ENCODE measurements around the gene TBRG4.

Gene TBRG4

GRCh38 chr7:45075355-45075644 is 36.2 kb downstream of the TBRG4 start:
- no peaks in the 10 kb centered on the region for H3K79me2 ChIP-seq (ENCODE audit: insufficient read depth, low read length)
- peaks cover 4% of the 10 kb centered on the region for H4K20me1 ChIP-seq (ENCODE audit: insufficient read depth, low read length, poor library complexity, severe bottlenecking)
- TF ChIP-seq, protein P1, sequence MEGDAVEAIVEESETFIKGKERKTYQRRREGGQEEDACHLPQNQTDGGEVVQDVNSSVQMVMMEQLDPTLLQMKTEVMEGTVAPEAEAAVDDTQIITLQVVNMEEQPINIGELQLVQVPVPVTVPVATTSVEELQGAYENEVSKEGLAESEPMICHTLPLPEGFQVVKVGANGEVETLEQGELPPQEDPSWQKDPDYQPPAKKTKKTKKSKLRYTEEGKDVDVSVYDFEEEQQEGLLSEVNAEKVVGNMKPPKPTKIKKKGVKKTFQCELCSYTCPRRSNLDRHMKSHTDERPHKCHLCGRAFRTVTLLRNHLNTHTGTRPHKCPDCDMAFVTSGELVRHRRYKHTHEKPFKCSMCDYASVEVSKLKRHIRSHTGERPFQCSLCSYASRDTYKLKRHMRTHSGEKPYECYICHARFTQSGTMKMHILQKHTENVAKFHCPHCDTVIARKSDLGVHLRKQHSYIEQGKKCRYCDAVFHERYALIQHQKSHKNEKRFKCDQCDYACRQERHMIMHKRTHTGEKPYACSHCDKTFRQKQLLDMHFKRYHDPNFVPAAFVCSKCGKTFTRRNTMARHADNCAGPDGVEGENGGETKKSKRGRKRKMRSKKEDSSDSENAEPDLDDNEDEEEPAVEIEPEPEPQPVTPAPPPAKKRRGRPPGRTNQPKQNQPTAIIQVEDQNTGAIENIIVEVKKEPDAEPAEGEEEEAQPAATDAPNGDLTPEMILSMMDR (conservative IDR thresholded peaks at IDR 0.05; ENCODE audit: low read length), result no peak
- no peak for TF ChIP-seq EZH2phosphoT487 (IDR thresholded peaks at IDR 0.05; ENCODE audit: borderline replicate concordance)
- H3K4me3 ChIP-seq (ENCODE audit: low read length, poor library complexity, severe bottlenecking), result no peak overlapping the region
- H3K9me2 ChIP-seq (replicated peaks; ENCODE audit: low read depth, low read length), result no peaks in the 10 kb centered on the region
- H3K9ac ChIP-seq (ENCODE audit: low read depth, low read length, poor library complexity, severe bottlenecking), result no peak overlapping the region
- H3K36me3 ChIP-seq (ENCODE audit: insufficient read depth, low read length), result peaks cover 79% of the 10 kb centered on the region; the same call in 1 of the 2 replicates
- H3K4me1 ChIP-seq (ENCODE audit: insufficient read depth, low read length, poor library complexity, severe bottlenecking), result no peaks in the 10 kb centered on the region
- H3F3A ChIP-seq (ENCODE audit: low read depth), result no peaks in the 10 kb centered on the region
- no peaks in the 10 kb centered on the region for H3K27me3 ChIP-seq (ENCODE audit: insufficient read depth, low read length, poor library complexity, severe bottlenecking)
- no peak overlapping the region for H2AFZ ChIP-seq (ENCODE audit: low read length)
- no peak overlapping the region for H3K4me2 ChIP-seq (ENCODE audit: low read depth, low read length, poor library complexity, severe bottlenecking)
- H3K9me3 ChIP-seq (ENCODE audit: insufficient read depth, low read depth, low read length), result no peaks in the 10 kb centered on the region

DNA sequence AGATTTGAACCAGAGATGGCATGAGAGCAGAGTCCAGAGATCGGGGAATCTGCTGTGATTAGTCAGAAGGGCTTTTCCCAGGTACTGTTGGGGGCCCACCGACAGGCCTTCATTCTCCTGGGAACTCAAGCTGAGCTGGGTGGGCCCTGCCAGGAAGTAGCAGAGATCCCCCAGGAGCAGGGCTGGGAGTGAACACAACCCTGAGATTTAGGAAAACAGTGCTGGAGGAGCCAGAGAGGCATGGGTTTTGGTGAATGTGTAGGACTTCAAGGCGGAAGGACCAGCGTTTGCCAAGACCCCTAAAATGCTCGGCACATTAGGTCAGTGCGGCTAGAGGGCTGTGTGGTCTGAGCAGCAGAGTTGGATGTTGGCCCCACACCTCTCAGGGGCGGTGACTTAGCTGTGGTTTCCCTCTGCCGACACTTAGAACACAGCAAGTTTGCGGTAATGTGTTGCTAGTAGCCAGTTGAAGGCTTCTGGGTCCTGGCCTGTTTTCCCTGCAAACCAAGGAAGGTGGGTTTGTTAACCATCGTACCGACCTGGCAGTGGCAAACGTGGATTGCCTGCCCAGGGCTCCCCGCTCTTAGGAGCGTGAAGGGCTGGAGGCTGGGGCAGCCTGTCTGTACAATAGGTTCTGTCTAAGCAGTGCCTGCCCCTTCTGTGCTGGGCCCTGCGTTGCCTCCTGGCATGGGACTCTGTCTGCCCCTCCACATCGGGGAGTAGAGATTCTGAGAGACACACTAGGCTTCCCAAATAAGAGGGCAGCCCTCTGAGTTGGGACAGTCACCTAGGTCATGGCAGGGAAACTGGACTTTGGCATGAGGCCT is 36.8 kb downstream of the TBRG4 start:
- Histone ChIP-seq H3K36me3 (ENCODE audit: insufficient read depth, low read length) (peaks cover 85% of the 10 kb centered on the region; the same call in 1 of the 2 replicates), H3K9me3 (ENCODE audit: insufficient read depth, low read depth, low read length) (no peaks in the 10 kb centered on the region), H3K4me1 (ENCODE audit: insufficient read depth, low read length, poor library complexity, severe bottlenecking) (no peaks in the 10 kb centered on the region), H3F3A (ENCODE audit: low read depth) (no peaks in the 10 kb centered on the region), H2AFZ (ENCODE audit: low read length) (no peak overlapping the region), H3K79me2 (ENCODE audit: insufficient read depth, low read length) (no peaks in the 10 kb centered on the region; the same call in 1 of the 2 replicates), H3K9me2 (replicated peaks; ENCODE audit: low read depth, low read length) (no peaks in the 10 kb centered on the region), H4K20me1 (ENCODE audit: insufficient read depth, low read length, poor library complexity, severe bottlenecking) (peaks cover 4% of the 10 kb centered on the region), H3K4me2 (ENCODE audit: low read depth, low read length, poor library complexity, severe bottlenecking) (no peak overlapping the region), H3K9ac (ENCODE audit: low read depth, low read length, poor library complexity, severe bottlenecking) (no peak overlapping the region), H3K4me3 (ENCODE audit: low read length, poor library complexity, severe bottlenecking) (no peak overlapping the region), H3K27me3 (ENCODE audit: insufficient read depth, low read length, poor library complexity, severe bottlenecking) (no peaks in the 10 kb centered on the region)
- no peak for TF ChIP-seq EZH2phosphoT487 (IDR thresholded peaks at IDR 0.05; ENCODE audit: borderline replicate concordance)
- TF ChIP-seq, protein P1 (conservative IDR thresholded peaks at IDR 0.05; ENCODE audit: low read length), result no peak

DNA sequence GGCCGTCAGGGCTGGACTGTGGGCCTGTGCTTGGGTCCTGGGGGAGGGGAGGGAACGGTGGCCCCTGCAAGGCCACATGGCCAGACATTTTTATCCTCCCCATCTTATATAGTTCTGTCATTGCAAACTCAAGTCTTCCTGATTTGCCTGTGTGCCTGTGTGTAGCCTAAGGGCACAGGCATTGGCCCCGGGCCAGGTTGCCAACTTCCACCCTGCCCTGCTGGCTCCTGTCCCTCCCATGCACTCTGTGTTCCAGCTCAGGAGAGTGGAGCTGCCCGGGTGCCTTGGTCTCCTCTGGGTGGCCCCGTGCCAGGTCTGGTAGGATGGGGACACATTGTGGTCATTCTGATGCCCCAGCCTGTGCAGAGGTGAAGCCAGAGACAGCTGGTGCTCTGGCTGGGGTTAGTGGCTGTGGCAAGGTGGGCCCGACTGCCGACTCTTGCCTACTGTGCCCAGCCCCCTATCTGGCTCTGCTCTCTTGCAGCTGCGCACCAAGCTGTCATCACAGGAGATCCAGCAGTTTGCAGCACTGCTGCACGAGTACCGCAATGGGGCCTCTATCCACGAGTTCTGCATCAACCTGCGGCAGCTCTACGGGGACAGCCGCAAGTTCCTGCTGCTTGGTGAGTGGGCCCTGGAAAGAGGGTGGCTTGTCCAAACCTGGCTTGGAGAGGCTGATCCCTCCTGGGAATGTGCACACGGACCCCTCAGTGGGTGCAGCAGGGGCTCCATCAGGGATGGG is 37.5 kb downstream of the TBRG4 start:
- H3K4me2 ChIP-seq (ENCODE audit: low read depth, low read length, poor library complexity, severe bottlenecking), result no peak overlapping the region
- H3K79me2 ChIP-seq (ENCODE audit: insufficient read depth, low read length), result peaks cover 8% of the 10 kb centered on the region; the same call in 1 of the 2 replicates
- peaks cover 93% of the 10 kb centered on the region; the same call in 1 of the 2 replicates for H3K36me3 ChIP-seq (ENCODE audit: insufficient read depth, low read length)
- H3K4me3 ChIP-seq (ENCODE audit: low read length, poor library complexity, severe bottlenecking), result no peak overlapping the region
- no peaks in the 10 kb centered on the region for H3K4me1 ChIP-seq (ENCODE audit: insufficient read depth, low read length, poor library complexity, severe bottlenecking)
- H3K27me3 ChIP-seq (ENCODE audit: insufficient read depth, low read length, poor library complexity, severe bottlenecking), result no peaks in the 10 kb centered on the region
- no peaks in the 10 kb centered on the region for H3K9me2 ChIP-seq (replicated peaks; ENCODE audit: low read depth, low read length)
- no peaks in the 10 kb centered on the region for H3F3A ChIP-seq (ENCODE audit: low read depth)
- no peak overlapping the region for H2AFZ ChIP-seq (ENCODE audit: low read length)
- H3K9ac ChIP-seq (ENCODE audit: low read depth, low read length, poor library complexity, severe bottlenecking), result no peak overlapping the region
- TF ChIP-seq, protein P1 (conservative IDR thresholded peaks at IDR 0.05; ENCODE audit: low read length), result no peak
- no peak for TF ChIP-seq EZH2phosphoT487 (IDR thresholded peaks at IDR 0.05; ENCODE audit: borderline replicate concordance)
- peaks cover 12% of the 10 kb centered on the region for H4K20me1 ChIP-seq (ENCODE audit: insufficient read depth, low read length, poor library complexity, severe bottlenecking)
- H3K9me3 ChIP-seq (ENCODE audit: insufficient read depth, low read depth, low read length), result no peaks in the 10 kb centered on the region

All from Loucy (cell line).